Measurements from ENCODE around the gene DMC1.
"Not testable (repeated sequence)": the region's sequence is repeated elsewhere in the genome, so short reads cannot be mapped to it uniquely, and the experiment has no call there.

The DMC1 gene

GRCh38 chr22:38477585-38477984 lies 92.4 kb downstream of the DMC1 start:
- no peak for TF ChIP-seq CTCF (IDR thresholded peaks at IDR 0.05; ENCODE audit: low read depth, low read length, missing control alignments)

GRCh38 chr22:38474003-38474607 lies 95.9 kb downstream of the DMC1 start:
- TF ChIP-seq CTCF (IDR thresholded peaks at IDR 0.05; ENCODE audit: low read depth, low read length, missing control alignments): no peak
- DNase-seq: no peak
- no peak overlapping the region for H3K27ac ChIP-seq
- H3K4me3 ChIP-seq (ENCODE audit: low read depth, low read length): no peak overlapping the region
- peaks cover 36% of the 10 kb centered on the region for H3K36me3 ChIP-seq (replicated peaks)
- in situ Hi-C loops (cut with HindIII; ENCODE audit: low pct_ligation_motif_present, low sequenced_read_pairs): no loop called here
- H3K27me3 ChIP-seq (replicated peaks): no peaks in the 10 kb centered on the region

More at GRCh38 chr22:38477585-38477984, 92.4 kb downstream of the DMC1 start:
- H3K36me3 ChIP-seq (replicated peaks): peaks cover 71% of the 10 kb centered on the region
- no peak for DNase-seq
- H3K27ac ChIP-seq: no peak overlapping the region
- H3K4me3 ChIP-seq (ENCODE audit: low read depth, low read length): no peak overlapping the region
- no peaks in the 10 kb centered on the region for H3K27me3 ChIP-seq (replicated peaks)
- in situ Hi-C loops (cut with HindIII; ENCODE audit: low pct_ligation_motif_present, low sequenced_read_pairs): no loop called here

- DNase-seq: no peak
- H3K36me3 ChIP-seq (replicated peaks): peaks cover 17% of the 10 kb centered on the region
Measured at GRCh38 chr22:38471237-38471636, 98.7 kb downstream of the DMC1 start.

GRCh38 chr22:38470179-38470578 lies 99.8 kb downstream of the DMC1 start:
- in situ Hi-C loops (cut with HindIII; ENCODE audit: low pct_ligation_motif_present, low sequenced_read_pairs); H3K27me3 ChIP-seq (replicated peaks); H3K4me3 ChIP-seq (ENCODE audit: low read depth, low read length): not testable (repeated sequence)

More at GRCh38 chr22:38471237-38471636, 98.7 kb downstream of the DMC1 start:
- Histone ChIP-seq H3K27ac (no peak overlapping the region), H3K27me3 (replicated peaks) (no peaks in the 10 kb centered on the region), H3K4me3 (ENCODE audit: low read depth, low read length) (no peak overlapping the region)
- in situ Hi-C loops (cut with HindIII; ENCODE audit: low pct_ligation_motif_present, low sequenced_read_pairs): no loop called here
- no peak for TF ChIP-seq CTCF (IDR thresholded peaks at IDR 0.05; ENCODE audit: low read depth, low read length, missing control alignments)

GRCh38 chr22:38469306-38469781 lies 100.6 kb downstream of the DMC1 start:
- H3K36me3 ChIP-seq (replicated peaks): peaks cover 4% of the 10 kb centered on the region
- H3K27me3 ChIP-seq (replicated peaks): no peaks in the 10 kb centered on the region
- in situ Hi-C loops (cut with HindIII; ENCODE audit: low pct_ligation_motif_present, low sequenced_read_pairs): no loop called here
- H3K27ac ChIP-seq: no peak overlapping the region
- no peak for DNase-seq
- no peak for TF ChIP-seq CTCF (IDR thresholded peaks at IDR 0.05; ENCODE audit: low read depth, low read length, missing control alignments)
- peak overlapping the region; percentile 94 for H3K4me3 ChIP-seq (ENCODE audit: low read depth, low read length)

More at GRCh38 chr22:38470179-38470578, 99.8 kb downstream of the DMC1 start:
- not testable (repeated sequence) for H3K36me3 ChIP-seq (replicated peaks); DNase-seq; H3K27ac ChIP-seq

Data from brain microvascular endothelial cell (primary cell).